A549 (cell line): Measurements from ENCODE around the gene FAM228B.

Source experiments
- BCL3 ChIP-seq: fragments of >200 bp; sonication (Bioruptor Twin); formaldehyde crosslinking; IDR thresholded peaks from 3 replicates; pipeline ENCODE4 v1.6.1; 2016
- CTCF ChIP-seq: fragments of >200 bp; sonication (Bioruptor Twin); formaldehyde crosslinking; IDR thresholded peaks from 3 replicates; pipeline ENCODE4 v1.5.1; 2016
- EHF ChIP-seq: fragments of 250-450 bp; sonication (Bioruptor Pico); IDR thresholded peaks from 2 replicates; pipeline ENCODE4 v1.5.0; 2020; ENCODE audit warnings: mild to moderate bottlenecking
- HES2 ChIP-seq: fragments of >200 bp; sonication (Bioruptor Twin); formaldehyde crosslinking; IDR thresholded peaks from 2 replicates; pipeline ENCODE4 v1.6.1; 2016
- KDM1A ChIP-seq: fragments of 200-600 bp; sonication (generic); IDR thresholded peaks from 2 replicates; pipeline ENCODE4 v1.6.1; 2016; ENCODE audit warnings: low read depth, mild to moderate bottlenecking
- MAX ChIP-seq: IDR thresholded peaks from 2 replicates; pipeline ENCODE4 v1.6.1; 2012
- MAZ ChIP-seq: fragments of 150-350 bp; IDR thresholded peaks from 2 replicates; pipeline ENCODE4 v1.6.1; 2014; ENCODE audit warnings: antibody characterized with exemption, low read depth, low read length, borderline replicate concordance
- PHF8 ChIP-seq: fragments of 200-600 bp; sonication (generic); IDR thresholded peaks from 2 replicates; pipeline ENCODE4 v1.6.1; 2016; ENCODE audit warnings: low read depth, mild to moderate bottlenecking, antibody characterized with exemption, moderate library complexity, borderline replicate concordance
- REST ChIP-seq: fragments of 200-600 bp; sonication (generic); IDR thresholded peaks from 2 replicates; pipeline ENCODE4 v1.6.1; 2016; ENCODE audit warnings: antibody characterized with exemption, mild to moderate bottlenecking, moderate library complexity
- RFX5 ChIP-seq: fragments of 450-650 bp; IDR thresholded peaks from 2 replicates; pipeline ENCODE4 v1.7.1; 2014; ENCODE audit warnings: antibody characterized with exemption, mild to moderate bottlenecking, moderate library complexity
- USF2 ChIP-seq: fragments of 450-650 bp; IDR thresholded peaks from 2 replicates; pipeline ENCODE4 v1.6.1; 2014; ENCODE audit warnings: antibody characterized with exemption

- TF ChIP-seq CTCF = no peak
- no peak for TF ChIP-seq KDM1A
- TF ChIP-seq EHF (CRISPR knock-in tag) = no peak
- no peak for TF ChIP-seq RFX5
- TF ChIP-seq REST = no peak
- no peak for TF ChIP-seq MAX
- no peak for TF ChIP-seq HES2
- no peak for TF ChIP-seq PHF8
- no peak for TF ChIP-seq USF2
- TF ChIP-seq BCL3 = no peak
- no peak for TF ChIP-seq MAZ
Observed at GRCh38 chr2:24203029-24203786, 79.9 kb downstream of the FAM228B start.
